Measurements from ENCODE around the gene SIGLEC14.

The SIGLEC14 gene

DNA sequence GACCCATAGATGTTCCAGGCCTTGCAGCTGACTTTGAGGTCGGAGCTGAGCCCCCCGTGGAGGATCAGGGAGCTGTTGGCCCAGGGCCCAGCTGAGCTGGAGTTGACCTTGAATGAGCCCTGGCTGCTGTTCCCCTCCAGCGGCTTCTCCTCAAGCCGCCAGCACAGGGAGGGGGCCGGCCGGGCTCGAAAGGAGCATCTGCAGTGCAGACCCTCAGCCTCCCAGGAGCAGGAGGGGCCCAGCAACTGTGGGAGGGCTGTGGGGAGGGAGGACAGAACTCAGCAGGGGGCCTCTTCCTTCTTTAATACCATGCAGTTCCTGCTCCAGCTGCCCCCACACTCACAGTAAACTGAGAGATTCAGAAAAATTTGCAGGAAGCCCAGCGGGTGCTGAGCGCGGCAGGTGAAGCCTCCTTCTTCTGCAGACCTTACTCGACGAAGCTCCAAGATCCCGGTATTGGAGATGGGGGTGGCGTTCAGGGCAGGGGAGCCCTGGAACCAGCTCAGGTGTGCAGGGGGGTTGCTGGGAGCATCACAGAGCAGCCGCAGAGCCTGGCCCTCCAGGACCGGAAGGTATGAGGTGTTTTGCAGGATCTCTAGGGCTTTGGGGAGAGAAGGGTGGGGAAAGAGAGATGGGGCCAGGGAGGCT is 19.0 kb downstream of the SIGLEC14 start:
- Histone ChIP-seq H3K9ac (ENCODE audit: low read length) (no peak overlapping the region), H3K4me1 (ENCODE audit: insufficient read depth, low read length, severe bottlenecking) (no peaks in the 10 kb centered on the region), H3K9me3 (ENCODE audit: low read length) (no peaks in the 10 kb centered on the region), H3K4me2 (ENCODE audit: low read length) (no peak overlapping the region), H4K20me1 (ENCODE audit: insufficient read depth, low read length) (no peaks in the 10 kb centered on the region), H3K27ac (ENCODE audit: low read depth, low read length, poor library complexity, severe bottlenecking) (no peak overlapping the region), H3F3A (ENCODE audit: insufficient read depth, low read length) (no peaks in the 10 kb centered on the region), H2AFZ (ENCODE audit: low read length) (no peak overlapping the region), H3K36me3 (ENCODE audit: insufficient read depth, low read length) (no peaks in the 10 kb centered on the region), H3K27me3 (ENCODE audit: insufficient read depth, low read length) (no peaks in the 10 kb centered on the region), H3K4me3 (ENCODE audit: low read depth, low read length, poor library complexity, severe bottlenecking) (no peak overlapping the region), H3K79me2 (ENCODE audit: insufficient read depth, low read length) (no peaks in the 10 kb centered on the region), H3K9me2 (ENCODE audit: low read depth, low read length) (no peaks in the 10 kb centered on the region)
- no peak for TF ChIP-seq EZH2 (IDR thresholded peaks at IDR 0.05; ENCODE audit: borderline replicate concordance, low read length)
- TF ChIP-seq, protein P1, sequence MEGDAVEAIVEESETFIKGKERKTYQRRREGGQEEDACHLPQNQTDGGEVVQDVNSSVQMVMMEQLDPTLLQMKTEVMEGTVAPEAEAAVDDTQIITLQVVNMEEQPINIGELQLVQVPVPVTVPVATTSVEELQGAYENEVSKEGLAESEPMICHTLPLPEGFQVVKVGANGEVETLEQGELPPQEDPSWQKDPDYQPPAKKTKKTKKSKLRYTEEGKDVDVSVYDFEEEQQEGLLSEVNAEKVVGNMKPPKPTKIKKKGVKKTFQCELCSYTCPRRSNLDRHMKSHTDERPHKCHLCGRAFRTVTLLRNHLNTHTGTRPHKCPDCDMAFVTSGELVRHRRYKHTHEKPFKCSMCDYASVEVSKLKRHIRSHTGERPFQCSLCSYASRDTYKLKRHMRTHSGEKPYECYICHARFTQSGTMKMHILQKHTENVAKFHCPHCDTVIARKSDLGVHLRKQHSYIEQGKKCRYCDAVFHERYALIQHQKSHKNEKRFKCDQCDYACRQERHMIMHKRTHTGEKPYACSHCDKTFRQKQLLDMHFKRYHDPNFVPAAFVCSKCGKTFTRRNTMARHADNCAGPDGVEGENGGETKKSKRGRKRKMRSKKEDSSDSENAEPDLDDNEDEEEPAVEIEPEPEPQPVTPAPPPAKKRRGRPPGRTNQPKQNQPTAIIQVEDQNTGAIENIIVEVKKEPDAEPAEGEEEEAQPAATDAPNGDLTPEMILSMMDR (IDR thresholded peaks at IDR 0.05; ENCODE audit: low read length), result no peak

DNA sequence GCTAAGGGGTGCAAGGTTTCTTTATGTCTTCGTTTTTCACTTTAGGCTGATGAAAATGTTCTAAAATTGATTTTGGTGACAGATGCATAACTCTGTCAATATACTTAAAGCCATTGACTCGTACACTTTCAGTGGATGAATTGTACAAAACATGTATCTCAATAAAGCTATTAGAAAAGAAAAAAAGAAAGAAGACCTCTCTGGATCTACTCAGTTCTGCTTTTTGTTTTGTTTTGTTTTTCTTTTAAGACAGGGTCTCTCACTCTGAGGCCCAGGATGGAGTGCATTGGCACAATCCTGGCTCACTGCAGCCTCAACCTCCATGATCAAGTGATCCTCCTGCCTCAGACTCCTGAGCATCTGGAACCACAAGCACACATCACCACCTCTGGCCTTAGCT is 19.9 kb downstream of the SIGLEC14 start:
- no peaks in the 10 kb centered on the region for H3K27me3 ChIP-seq (ENCODE audit: insufficient read depth, low read length)
- H3K9me3 ChIP-seq (ENCODE audit: low read length), result no peaks in the 10 kb centered on the region
- H4K20me1 ChIP-seq (ENCODE audit: insufficient read depth, low read length), result no peaks in the 10 kb centered on the region
- no peaks in the 10 kb centered on the region for H3K79me2 ChIP-seq (ENCODE audit: insufficient read depth, low read length)
- H3K27ac ChIP-seq (ENCODE audit: low read depth, low read length, poor library complexity, severe bottlenecking), result no peak overlapping the region
- H3K4me2 ChIP-seq (ENCODE audit: low read length), result no peak overlapping the region
- H3K4me3 ChIP-seq (ENCODE audit: low read depth, low read length, poor library complexity, severe bottlenecking), result no peak overlapping the region
- no peaks in the 10 kb centered on the region for H3K36me3 ChIP-seq (ENCODE audit: insufficient read depth, low read length)
- no peaks in the 10 kb centered on the region for H3F3A ChIP-seq (ENCODE audit: insufficient read depth, low read length)
- H3K9ac ChIP-seq (ENCODE audit: low read length), result no peak overlapping the region
- no peak overlapping the region for H2AFZ ChIP-seq (ENCODE audit: low read length)
- no peak for TF ChIP-seq EZH2 (IDR thresholded peaks at IDR 0.05; ENCODE audit: borderline replicate concordance, low read length)
- TF ChIP-seq, protein P1 (IDR thresholded peaks at IDR 0.05; ENCODE audit: low read length), result no peak
- H3K4me1 ChIP-seq (ENCODE audit: insufficient read depth, low read length, severe bottlenecking), result no peaks in the 10 kb centered on the region
- no peaks in the 10 kb centered on the region for H3K9me2 ChIP-seq (ENCODE audit: low read depth, low read length)

DNA sequence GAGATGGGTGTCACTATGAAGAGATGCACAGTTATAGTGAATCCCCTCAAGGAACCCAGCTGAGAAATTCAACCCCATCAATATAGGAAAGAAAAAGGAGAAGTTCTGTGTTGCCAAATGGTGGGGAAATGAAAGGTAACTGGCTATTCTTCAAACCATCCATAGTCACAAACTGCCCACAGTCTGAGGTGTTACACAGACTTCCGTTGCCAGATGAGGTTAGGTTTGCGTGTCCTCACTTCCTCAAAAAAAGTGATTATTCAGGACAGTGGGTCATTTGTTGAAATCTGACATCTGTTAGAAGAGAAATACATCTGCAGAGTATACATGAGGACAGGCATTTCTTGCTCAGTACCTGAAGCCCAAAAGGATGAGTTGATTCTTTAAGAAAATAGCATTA is 25.4 kb downstream of the SIGLEC14 start:
- H4K20me1 ChIP-seq (ENCODE audit: insufficient read depth, low read length), result no peaks in the 10 kb centered on the region
- no peaks in the 10 kb centered on the region for H3K9me3 ChIP-seq (ENCODE audit: low read length)
- H3K27me3 ChIP-seq (ENCODE audit: insufficient read depth, low read length), result no peaks in the 10 kb centered on the region
- H3K27ac ChIP-seq (ENCODE audit: low read depth, low read length, poor library complexity, severe bottlenecking), result no peak overlapping the region
- H3K9me2 ChIP-seq (ENCODE audit: low read depth, low read length), result no peaks in the 10 kb centered on the region
- H3K4me1 ChIP-seq (ENCODE audit: insufficient read depth, low read length, severe bottlenecking), result no peaks in the 10 kb centered on the region
- no peaks in the 10 kb centered on the region for H3F3A ChIP-seq (ENCODE audit: insufficient read depth, low read length)
- H3K9ac ChIP-seq (ENCODE audit: low read length), result no peak overlapping the region
- H3K4me2 ChIP-seq (ENCODE audit: low read length), result no peak overlapping the region
- no peak overlapping the region for H3K4me3 ChIP-seq (ENCODE audit: low read depth, low read length, poor library complexity, severe bottlenecking)
- TF ChIP-seq, protein P1 (IDR thresholded peaks at IDR 0.05; ENCODE audit: low read length), result no peak
- TF ChIP-seq EZH2 (IDR thresholded peaks at IDR 0.05; ENCODE audit: borderline replicate concordance, low read length), result no peak
- H3K36me3 ChIP-seq (ENCODE audit: insufficient read depth, low read length), result no peaks in the 10 kb centered on the region
- no peaks in the 10 kb centered on the region for H3K79me2 ChIP-seq (ENCODE audit: insufficient read depth, low read length)
- H2AFZ ChIP-seq (ENCODE audit: low read length), result no peak overlapping the region
